Measurements from ENCODE around the gene YEATS2. TPM values are rescaled to one million over a fixed set of nuclear protein-coding genes. Genes with fewer than 3 reads are reported as not detected.

YEATS2 gene
- total RNA-seq, 1 donor from 2014 or later, result 45.3 TPM

DNA sequence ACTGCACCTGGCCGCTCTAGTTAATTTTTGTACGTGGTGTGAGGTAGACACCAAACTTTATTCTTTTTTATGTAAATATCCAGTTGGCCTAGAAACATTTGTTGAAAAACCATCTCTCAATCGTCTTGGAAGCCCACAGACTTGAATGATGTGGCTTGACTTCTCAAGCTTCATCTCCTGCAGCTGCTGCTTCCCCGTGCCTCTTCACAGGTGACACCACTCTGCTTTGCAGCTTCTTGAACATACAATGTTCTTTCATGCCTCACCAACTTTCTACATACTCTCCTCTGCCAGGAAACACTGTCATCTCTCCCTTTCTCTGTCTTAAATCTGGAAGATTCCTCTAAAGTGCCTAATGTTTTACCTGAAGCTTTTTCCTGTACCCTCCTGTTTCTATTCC, 92.2 kb downstream of the YEATS2 start:
- TF ChIP-seq EZH2 (IDR thresholded peaks at IDR 0.05; ENCODE audit: insufficient read depth, low read length), result no peak
- TF ChIP-seq, protein P1, sequence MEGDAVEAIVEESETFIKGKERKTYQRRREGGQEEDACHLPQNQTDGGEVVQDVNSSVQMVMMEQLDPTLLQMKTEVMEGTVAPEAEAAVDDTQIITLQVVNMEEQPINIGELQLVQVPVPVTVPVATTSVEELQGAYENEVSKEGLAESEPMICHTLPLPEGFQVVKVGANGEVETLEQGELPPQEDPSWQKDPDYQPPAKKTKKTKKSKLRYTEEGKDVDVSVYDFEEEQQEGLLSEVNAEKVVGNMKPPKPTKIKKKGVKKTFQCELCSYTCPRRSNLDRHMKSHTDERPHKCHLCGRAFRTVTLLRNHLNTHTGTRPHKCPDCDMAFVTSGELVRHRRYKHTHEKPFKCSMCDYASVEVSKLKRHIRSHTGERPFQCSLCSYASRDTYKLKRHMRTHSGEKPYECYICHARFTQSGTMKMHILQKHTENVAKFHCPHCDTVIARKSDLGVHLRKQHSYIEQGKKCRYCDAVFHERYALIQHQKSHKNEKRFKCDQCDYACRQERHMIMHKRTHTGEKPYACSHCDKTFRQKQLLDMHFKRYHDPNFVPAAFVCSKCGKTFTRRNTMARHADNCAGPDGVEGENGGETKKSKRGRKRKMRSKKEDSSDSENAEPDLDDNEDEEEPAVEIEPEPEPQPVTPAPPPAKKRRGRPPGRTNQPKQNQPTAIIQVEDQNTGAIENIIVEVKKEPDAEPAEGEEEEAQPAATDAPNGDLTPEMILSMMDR (IDR thresholded peaks at IDR 0.05; ENCODE audit: insufficient read depth, low read depth, low read length), result no peak
- H3K9me3 Mint-ChIP-seq (ENCODE audit: unreplicated experiment), result no peaks in the 10 kb centered on the region
- H3K27me3 Mint-ChIP-seq (ENCODE audit: low read depth, unreplicated experiment), result no peaks in the 10 kb centered on the region
- peaks cover 27% of the 10 kb centered on the region for H3K79me2 ChIP-seq (ENCODE audit: insufficient read depth, low read length)
- H3K27me3 ChIP-seq (ENCODE audit: insufficient read depth, low read length), result no peaks in the 10 kb centered on the region
- no peak overlapping the region for H3K4me3 ChIP-seq (ENCODE audit: insufficient read depth, low read depth, low read length)
- no peaks in the 10 kb centered on the region for H3K4me1 Mint-ChIP-seq (ENCODE audit: low read depth, unreplicated experiment)
- no peaks in the 10 kb centered on the region for H3K4me1 ChIP-seq (ENCODE audit: insufficient read depth, low read length)
- H3K4me3 Mint-ChIP-seq (ENCODE audit: unreplicated experiment), result no peak overlapping the region
- peaks cover 55% of the 10 kb centered on the region for H3K36me3 ChIP-seq (ENCODE audit: insufficient read depth, low read length)
- peaks cover 21% of the 10 kb centered on the region for H3K36me3 Mint-ChIP-seq (ENCODE audit: low read depth, unreplicated experiment)
- DNase-seq (ENCODE audit: low read depth) (no peak), FAIRE-seq (no peak)
- H3K4me2 ChIP-seq (ENCODE audit: low read length), result no peak overlapping the region
- no peak overlapping the region for H3K27ac ChIP-seq (ENCODE audit: low read depth, low read length)
- H3K9ac ChIP-seq (ENCODE audit: low read length), result no peak overlapping the region
- no peak overlapping the region for H2AFZ ChIP-seq (ENCODE audit: low read depth, low read length)
- no peak overlapping the region for H3K27ac Mint-ChIP-seq (ENCODE audit: unreplicated experiment)
- peaks cover 32% of the 10 kb centered on the region for H4K20me1 ChIP-seq (ENCODE audit: insufficient read depth, low read length)
- no peaks in the 10 kb centered on the region for H3K9me3 ChIP-seq (ENCODE audit: insufficient read depth, low read depth, low read length)

DNA sequence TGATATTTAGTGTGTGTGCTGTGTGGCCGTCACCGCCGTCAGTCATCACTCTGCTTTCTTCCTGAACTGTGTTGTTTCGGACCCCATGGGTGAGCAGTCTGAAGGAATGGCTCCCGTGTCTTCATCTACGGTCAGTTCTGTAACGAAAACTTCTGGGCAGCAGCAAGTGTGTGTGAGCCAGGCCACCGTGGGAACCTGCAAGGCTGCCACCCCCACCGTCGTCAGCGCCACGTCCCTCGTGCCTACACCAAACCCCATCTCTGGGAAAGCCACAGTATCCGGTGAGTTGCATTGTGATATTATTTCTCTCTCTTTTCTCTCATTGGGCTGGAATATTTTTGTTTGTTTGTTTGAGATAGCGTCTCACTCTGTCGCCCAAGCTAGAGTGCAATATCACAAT, 93.1 kb downstream of the YEATS2 start:
- no peak overlapping the region for H3K9ac ChIP-seq (ENCODE audit: low read length)
- no peaks in the 10 kb centered on the region for H3K27me3 Mint-ChIP-seq (ENCODE audit: low read depth, unreplicated experiment)
- no peak overlapping the region for H3K27ac ChIP-seq (ENCODE audit: low read depth, low read length)
- peak overlapping the region; percentile 70 for H3K27ac Mint-ChIP-seq (ENCODE audit: unreplicated experiment)
- no peaks in the 10 kb centered on the region for H3K9me3 ChIP-seq (ENCODE audit: insufficient read depth, low read depth, low read length)
- H3K4me3 Mint-ChIP-seq (ENCODE audit: unreplicated experiment), result no peak overlapping the region
- peaks cover 29% of the 10 kb centered on the region for H4K20me1 ChIP-seq (ENCODE audit: insufficient read depth, low read length)
- no peak overlapping the region for H3K4me3 ChIP-seq (ENCODE audit: insufficient read depth, low read depth, low read length)
- no peaks in the 10 kb centered on the region for H3K4me1 ChIP-seq (ENCODE audit: insufficient read depth, low read length)
- H3K4me1 Mint-ChIP-seq (ENCODE audit: low read depth, unreplicated experiment), result no peaks in the 10 kb centered on the region
- no peaks in the 10 kb centered on the region for H3K27me3 ChIP-seq (ENCODE audit: insufficient read depth, low read length)
- H2AFZ ChIP-seq (ENCODE audit: low read depth, low read length), result no peak overlapping the region
- DNase-seq (ENCODE audit: low read depth) (no peak), FAIRE-seq (no peak)
- no peaks in the 10 kb centered on the region for H3K9me3 Mint-ChIP-seq (ENCODE audit: unreplicated experiment)
- H3K79me2 ChIP-seq (ENCODE audit: insufficient read depth, low read length), result peaks cover 27% of the 10 kb centered on the region
- peaks cover 21% of the 10 kb centered on the region for H3K36me3 Mint-ChIP-seq (ENCODE audit: low read depth, unreplicated experiment)
- H3K36me3 ChIP-seq (ENCODE audit: insufficient read depth, low read length), result peaks cover 52% of the 10 kb centered on the region
- TF ChIP-seq, protein P1 (IDR thresholded peaks at IDR 0.05; ENCODE audit: insufficient read depth, low read depth, low read length), result no peak
- no peak for TF ChIP-seq EZH2 (IDR thresholded peaks at IDR 0.05; ENCODE audit: insufficient read depth, low read length)
- H3K4me2 ChIP-seq (ENCODE audit: low read length), result no peak overlapping the region

DNA sequence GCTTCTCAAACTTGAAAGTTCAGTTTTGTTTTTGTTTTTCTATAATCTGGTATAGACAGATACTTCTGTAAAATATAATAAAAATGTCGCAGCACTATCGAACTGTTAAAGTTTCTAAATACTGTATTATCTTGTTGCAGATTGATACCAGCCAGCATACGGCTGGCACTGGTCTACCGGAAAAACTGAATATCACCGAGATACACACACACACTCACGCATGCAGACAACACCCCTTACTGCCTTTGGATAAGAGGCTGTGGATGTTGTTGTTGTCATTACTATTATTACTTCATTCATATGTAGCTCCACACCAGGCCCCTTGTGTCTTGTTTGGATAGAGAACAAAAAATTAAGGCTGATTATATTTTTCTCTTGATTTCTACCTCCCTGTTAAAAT, 95.4 kb downstream of the YEATS2 start:
- H3K27ac Mint-ChIP-seq (ENCODE audit: unreplicated experiment), result no peak overlapping the region
- Histone ChIP-seq H3K27me3 (ENCODE audit: insufficient read depth, low read length) (no peaks in the 10 kb centered on the region), H2AFZ (ENCODE audit: low read depth, low read length) (no peak overlapping the region), H3K27ac (ENCODE audit: low read depth, low read length) (no peak overlapping the region), H3K4me1 (ENCODE audit: insufficient read depth, low read length) (no peaks in the 10 kb centered on the region), H3K36me3 (ENCODE audit: insufficient read depth, low read length) (peaks cover 40% of the 10 kb centered on the region), H3K4me3 (ENCODE audit: insufficient read depth, low read depth, low read length) (no peak overlapping the region), H3K9me3 (ENCODE audit: insufficient read depth, low read depth, low read length) (no peaks in the 10 kb centered on the region), H3K79me2 (ENCODE audit: insufficient read depth, low read length) (peaks cover 22% of the 10 kb centered on the region), H3K9ac (ENCODE audit: low read length) (no peak overlapping the region), H3K4me2 (ENCODE audit: low read length) (no peak overlapping the region), H4K20me1 (ENCODE audit: insufficient read depth, low read length) (peaks cover 29% of the 10 kb centered on the region)
- FAIRE-seq (no peak), DNase-seq (ENCODE audit: low read depth) (no peak)
- H3K9me3 Mint-ChIP-seq (ENCODE audit: unreplicated experiment), result no peaks in the 10 kb centered on the region
- TF ChIP-seq EZH2 (IDR thresholded peaks at IDR 0.05; ENCODE audit: insufficient read depth, low read length), result no peak
- TF ChIP-seq, protein P1 (IDR thresholded peaks at IDR 0.05; ENCODE audit: insufficient read depth, low read depth, low read length), result no peak
- no peaks in the 10 kb centered on the region for H3K27me3 Mint-ChIP-seq (ENCODE audit: low read depth, unreplicated experiment)
- no peaks in the 10 kb centered on the region for H3K4me1 Mint-ChIP-seq (ENCODE audit: low read depth, unreplicated experiment)
- peaks cover 13% of the 10 kb centered on the region for H3K36me3 Mint-ChIP-seq (ENCODE audit: low read depth, unreplicated experiment)
- H3K4me3 Mint-ChIP-seq (ENCODE audit: unreplicated experiment), result no peak overlapping the region

All from astrocyte (in vitro differentiated cells and primary cell).